HL-60 (cell line): ENCODE measurements around the gene HSD11B2.

ENCODE experiments used
- DNase-seq, 2 experiments: peaks; one replicate each; pipeline ENCODE4 v3.0.0-alpha.2; 2010 to 2020; ENCODE audit warnings: low read depth in 1 of 2, low spot score in 1 of 2
- H3K27ac ChIP-seq: fragments of 250-450 bp; sonication (Bioruptor Pico); replicated peaks from 2 replicates; pipeline ENCODE4 v1.5.1; 2020; ENCODE audit warnings: mild to moderate bottlenecking, moderate library complexity
- H3K27me3 ChIP-seq: fragments of 250-450 bp; sonication (Bioruptor Pico); 2 replicates; pipeline ENCODE4 v1.5.1; 2021; ENCODE audit warnings: mild to moderate bottlenecking, moderate library complexity; ENCODE audit not compliant: insufficient read depth, poor library complexity, severe bottlenecking
- H3K4me3 ChIP-seq: replicated peaks from 2 replicates; pipeline ENCODE4 v1.5.1; 2011; ENCODE audit warnings: mild to moderate bottlenecking, control low read depth, low read length; ENCODE audit not compliant: insufficient read depth
- GABPA ChIP-seq: IDR thresholded peaks from 2 replicates; pipeline ENCODE4 v1.6.1; 2012; ENCODE audit warnings: low read depth
- POLR2AphosphoS5 ChIP-seq: IDR thresholded peaks from 2 replicates; pipeline ENCODE4 v1.6.1; 2012; ENCODE audit warnings: low read depth
- REST ChIP-seq: IDR thresholded peaks from 2 replicates; pipeline ENCODE4 v1.6.1; 2012; ENCODE audit warnings: low read depth; ENCODE audit not compliant: insufficient replicate concordance
- SPI1 ChIP-seq: IDR thresholded peaks from 2 replicates; pipeline ENCODE4 v1.6.1; 2012; ENCODE audit warnings: low read depth, mild to moderate bottlenecking, borderline replicate concordance
- TF ChIP-seq, protein P1 (sequence below): IDR thresholded peaks from one replicate; pipeline ENCODE4 v1.5.1; 2011; ENCODE audit warnings: low read length, control low read depth, inconsistent platforms; ENCODE audit not compliant: insufficient read depth

HSD11B2 gene

DNA sequence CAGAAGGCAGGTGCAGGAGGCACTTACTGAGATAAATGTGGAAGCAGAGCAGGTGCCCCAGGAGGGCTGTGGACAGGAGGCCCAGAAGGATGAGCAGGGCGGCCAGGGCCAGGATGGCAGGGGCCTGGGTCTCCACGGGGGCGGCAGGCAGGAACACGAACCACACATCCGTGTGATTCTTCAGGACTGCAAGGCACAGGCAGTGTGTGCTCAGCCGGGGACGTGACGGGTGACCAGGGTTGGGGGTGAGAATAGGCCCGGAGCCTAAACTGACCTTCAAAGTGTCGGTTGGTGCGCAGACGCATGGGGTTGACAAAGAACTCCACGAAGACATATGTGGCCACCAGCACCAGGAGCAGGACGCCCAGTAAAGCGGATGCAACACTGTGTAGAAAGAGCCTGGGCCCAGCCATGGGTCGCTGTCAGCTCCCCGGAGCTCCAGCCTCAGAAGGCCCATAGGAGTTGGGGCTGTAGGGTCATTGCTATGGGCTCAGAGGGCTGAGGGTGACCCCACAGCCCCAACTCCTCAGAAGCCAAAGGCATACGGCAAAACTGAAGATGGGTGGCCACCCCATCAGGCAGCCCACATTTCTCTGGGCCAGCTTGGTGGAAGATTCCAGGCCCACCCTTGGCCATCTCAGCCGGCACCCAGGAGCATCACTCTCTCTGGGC is 32.2 kb upstream of the HSD11B2 start:
- H3K27ac ChIP-seq: no peak overlapping the region
- no peak for TF ChIP-seq GABPA
- TF ChIP-seq REST: no peak
- TF ChIP-seq POLR2AphosphoS5: no peak
- no peak for TF ChIP-seq SPI1
- TF ChIP-seq, protein P1, sequence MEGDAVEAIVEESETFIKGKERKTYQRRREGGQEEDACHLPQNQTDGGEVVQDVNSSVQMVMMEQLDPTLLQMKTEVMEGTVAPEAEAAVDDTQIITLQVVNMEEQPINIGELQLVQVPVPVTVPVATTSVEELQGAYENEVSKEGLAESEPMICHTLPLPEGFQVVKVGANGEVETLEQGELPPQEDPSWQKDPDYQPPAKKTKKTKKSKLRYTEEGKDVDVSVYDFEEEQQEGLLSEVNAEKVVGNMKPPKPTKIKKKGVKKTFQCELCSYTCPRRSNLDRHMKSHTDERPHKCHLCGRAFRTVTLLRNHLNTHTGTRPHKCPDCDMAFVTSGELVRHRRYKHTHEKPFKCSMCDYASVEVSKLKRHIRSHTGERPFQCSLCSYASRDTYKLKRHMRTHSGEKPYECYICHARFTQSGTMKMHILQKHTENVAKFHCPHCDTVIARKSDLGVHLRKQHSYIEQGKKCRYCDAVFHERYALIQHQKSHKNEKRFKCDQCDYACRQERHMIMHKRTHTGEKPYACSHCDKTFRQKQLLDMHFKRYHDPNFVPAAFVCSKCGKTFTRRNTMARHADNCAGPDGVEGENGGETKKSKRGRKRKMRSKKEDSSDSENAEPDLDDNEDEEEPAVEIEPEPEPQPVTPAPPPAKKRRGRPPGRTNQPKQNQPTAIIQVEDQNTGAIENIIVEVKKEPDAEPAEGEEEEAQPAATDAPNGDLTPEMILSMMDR: no peak
- H3K4me3 ChIP-seq: no peak overlapping the region
- DNase-seq: no peak
- H3K27me3 ChIP-seq: peaks cover 6% of the 10 kb centered on the region

DNA sequence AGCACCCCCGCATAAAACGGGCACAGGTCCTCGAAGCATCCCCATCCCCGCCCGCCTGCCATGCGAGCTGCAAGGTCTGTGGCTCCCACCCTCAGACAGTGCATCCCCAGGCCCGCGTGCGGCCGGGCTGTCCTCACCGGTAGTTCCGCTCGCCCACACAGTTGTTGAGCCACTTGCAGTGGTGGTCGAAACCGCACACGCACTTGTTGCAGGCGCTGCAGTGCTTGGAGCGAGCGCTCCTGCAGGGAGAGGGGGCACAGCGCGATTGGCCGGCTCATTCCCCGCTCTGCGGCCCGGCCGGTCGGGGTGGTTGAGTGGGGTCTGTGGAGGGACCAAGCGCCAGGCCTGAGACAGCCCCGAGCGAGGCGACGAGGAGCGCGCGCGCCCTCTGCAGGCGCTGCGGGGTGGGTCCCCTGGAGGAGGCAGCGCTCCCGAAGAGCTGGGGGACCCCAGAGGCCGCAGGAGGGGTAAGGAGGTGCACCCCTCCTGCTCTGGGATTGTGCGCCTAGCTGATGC is 31.6 kb upstream of the HSD11B2 start:
- TF ChIP-seq SPI1 (no peak), REST (no peak), POLR2AphosphoS5 (no peak), GABPA (no peak)
- TF ChIP-seq, protein P1: peak; percentile 53
- H3K4me3 ChIP-seq: no peak overlapping the region
- H3K27ac ChIP-seq: no peak overlapping the region
- peaks cover under 1% of the 10 kb centered on the region for H3K27me3 ChIP-seq
- DNase-seq: peak in 1 of 2 experiments; percentile 36

DNA sequence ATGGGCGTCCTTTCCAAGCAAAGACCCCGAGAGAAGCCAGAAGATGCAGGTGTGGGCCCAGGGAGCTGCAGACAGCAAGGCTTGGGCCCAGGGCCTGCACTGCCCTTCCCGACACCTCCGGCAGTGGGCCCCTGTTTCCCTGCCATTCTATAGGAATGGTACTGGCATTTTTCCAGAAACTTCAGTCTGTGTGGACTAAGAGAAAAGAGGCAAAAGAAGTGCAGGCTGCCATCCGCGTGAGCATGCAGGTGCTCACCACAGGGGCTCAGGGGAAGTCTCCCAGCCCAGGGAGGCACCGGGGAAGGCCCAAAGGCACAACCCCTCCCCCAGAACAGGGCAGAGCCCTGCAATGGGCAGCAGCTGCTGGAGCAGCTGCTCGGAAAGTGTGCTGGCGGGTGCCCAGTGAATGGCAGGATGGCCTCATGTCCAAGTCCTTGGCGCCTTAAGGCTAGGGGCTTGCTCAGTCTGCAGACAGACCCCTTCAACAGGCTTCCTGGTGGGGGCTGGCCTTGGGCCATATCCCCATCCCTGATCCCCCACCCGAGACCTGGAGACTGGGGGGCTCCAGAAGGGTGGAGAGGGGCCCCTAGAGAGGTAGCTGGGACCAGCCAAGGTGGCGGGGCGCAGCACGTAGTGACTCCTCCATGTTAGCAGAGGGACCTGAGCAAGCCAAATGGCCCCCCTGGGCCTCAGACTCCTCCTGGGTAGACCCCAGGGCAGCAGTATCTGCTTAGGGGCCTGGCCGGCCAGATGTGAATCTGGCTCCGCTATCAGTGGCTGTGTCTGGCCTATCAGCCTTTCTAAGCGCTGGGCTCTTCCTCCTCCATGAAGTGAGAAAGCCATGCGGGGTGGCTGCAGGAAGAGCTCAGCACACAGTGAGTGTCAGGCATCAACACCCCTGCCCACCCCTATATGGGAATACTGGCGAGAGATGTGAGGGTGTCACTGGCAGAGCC is 30.9 kb upstream of the HSD11B2 start:
- DNase-seq: no peak
- Histone ChIP-seq H3K27me3 (no peaks in the 10 kb centered on the region), H3K4me3 (no peak overlapping the region), H3K27ac (no peak overlapping the region)
- TF ChIP-seq POLR2AphosphoS5 (no peak), REST (no peak), GABPA (no peak), SPI1 (no peak)
- TF ChIP-seq, protein P1: no peak
